GM19455 (cell line): ENCODE measurements around the gene CACNA1S.

Experiments used
- ATAC-seq: cut with Tn5 transposase; IDR thresholded peaks from one replicate; pipeline ENCODE4 v1.9.1; 2021; ENCODE audit not compliant: unreplicated experiment

Gene CACNA1S

DNA sequence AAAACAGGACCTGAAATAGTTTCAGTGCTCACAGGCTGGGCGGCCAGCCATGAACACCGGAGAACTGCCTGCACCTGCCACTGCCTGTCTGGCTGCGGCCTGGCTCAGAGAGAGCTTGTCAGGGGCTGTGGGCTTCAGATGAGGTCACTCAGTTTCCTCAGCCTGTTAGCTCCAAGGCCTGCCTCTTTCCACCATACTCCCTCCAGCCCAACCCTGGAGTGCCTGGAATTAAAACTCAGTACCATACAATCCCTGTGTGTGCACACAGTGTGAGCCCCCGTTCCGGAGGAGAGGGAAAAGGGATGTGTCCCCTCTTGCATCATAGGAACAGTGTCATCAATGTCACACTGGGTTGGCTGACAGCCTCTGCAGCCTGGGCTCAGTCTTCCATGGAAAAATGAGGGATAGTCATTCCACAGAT lies 16.2 kb downstream of the CACNA1S start:
- no peak for ATAC-seq

GRCh38 chr1:201095581-201095980 lies 16.6 kb downstream of the CACNA1S start:
- no peak for ATAC-seq

- no peak for ATAC-seq
Observed at GRCh38 chr1:201094832-201095231, 17.4 kb downstream of the CACNA1S start.

GRCh38 chr1:201093962-201094361 lies 18.3 kb downstream of the CACNA1S start:
- ATAC-seq = no peak

DNA sequence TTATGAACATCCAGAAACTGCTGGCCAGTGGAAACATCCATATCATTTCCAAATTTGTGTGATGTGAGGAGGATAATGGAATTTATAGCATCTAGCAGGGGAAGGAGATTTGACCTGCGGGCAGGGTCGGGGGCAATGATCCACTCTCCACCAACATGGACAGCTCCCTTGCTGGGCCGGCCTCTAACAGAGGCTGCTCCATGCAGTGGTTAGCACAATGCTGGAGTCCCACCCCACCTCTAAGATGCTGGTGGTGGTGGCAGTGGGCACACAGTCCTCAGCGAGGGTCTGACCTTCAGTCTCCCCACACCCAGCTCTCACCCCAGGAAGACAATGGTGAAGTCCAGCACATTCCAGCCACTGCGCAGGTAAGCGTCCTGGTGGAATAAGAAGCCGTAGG lies 18.7 kb downstream of the CACNA1S start:
- ATAC-seq = no peak

- ATAC-seq = no peak
Observed at GRCh38 chr1:201092738-201093137, 19.5 kb downstream of the CACNA1S start.

GRCh38 chr1:201091256-201091655 lies 21.0 kb downstream of the CACNA1S start:
- ATAC-seq = no peak

DNA sequence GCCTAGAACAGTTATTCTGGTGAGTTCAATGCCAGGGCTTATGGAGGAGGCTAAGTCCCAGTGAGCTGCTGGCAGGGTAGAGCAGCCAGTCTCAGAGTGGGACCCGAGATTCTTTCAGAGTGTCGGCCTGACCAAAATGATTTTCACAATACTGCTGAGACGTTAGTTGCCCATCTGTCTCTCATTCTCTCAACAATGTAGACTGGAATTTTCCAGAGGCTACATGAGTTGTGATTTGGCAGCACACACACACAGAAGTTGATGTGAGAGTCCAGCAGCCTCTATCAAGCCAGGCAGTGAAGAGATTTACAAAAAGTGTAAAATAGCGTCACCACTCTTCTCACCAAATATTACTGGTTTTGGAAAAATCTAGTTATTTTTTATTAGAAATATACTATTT lies 21.7 kb downstream of the CACNA1S start:
- ATAC-seq = no peak

GRCh38 chr1:201089596-201089995 lies 22.6 kb downstream of the CACNA1S start:
- no peak for ATAC-seq

GRCh38 chr1:201088901-201089525 lies 23.2 kb downstream of the CACNA1S start:
- ATAC-seq = no peak

- ATAC-seq = no peak
Observed at GRCh38 chr1:201088395-201088794, 23.8 kb downstream of the CACNA1S start.

- ATAC-seq = no peak
Observed at GRCh38 chr1:201085902-201086735, 26.1 kb downstream of the CACNA1S start.

GRCh38 chr1:201084295-201084694 lies 27.9 kb downstream of the CACNA1S start:
- ATAC-seq = no peak

DNA sequence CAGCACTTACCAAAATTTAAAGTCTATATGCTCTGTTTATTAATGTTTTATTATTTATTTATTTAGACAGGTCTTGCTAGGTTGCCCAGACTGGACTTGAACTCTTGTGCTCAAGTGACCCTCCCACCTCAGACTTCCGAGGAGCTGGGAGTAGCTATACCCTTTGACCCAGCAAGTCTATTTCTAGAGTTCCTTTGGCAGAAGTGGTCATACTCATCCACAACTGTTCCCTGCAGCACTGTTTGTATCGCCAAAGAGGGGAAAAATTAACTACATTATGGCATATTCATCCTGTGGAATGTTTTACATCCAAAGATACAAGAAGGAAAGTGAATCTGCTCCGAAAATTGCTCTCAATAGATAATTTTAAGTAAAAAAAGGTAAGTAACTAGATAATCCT lies 28.5 kb downstream of the CACNA1S start:
- ATAC-seq = no peak

DNA sequence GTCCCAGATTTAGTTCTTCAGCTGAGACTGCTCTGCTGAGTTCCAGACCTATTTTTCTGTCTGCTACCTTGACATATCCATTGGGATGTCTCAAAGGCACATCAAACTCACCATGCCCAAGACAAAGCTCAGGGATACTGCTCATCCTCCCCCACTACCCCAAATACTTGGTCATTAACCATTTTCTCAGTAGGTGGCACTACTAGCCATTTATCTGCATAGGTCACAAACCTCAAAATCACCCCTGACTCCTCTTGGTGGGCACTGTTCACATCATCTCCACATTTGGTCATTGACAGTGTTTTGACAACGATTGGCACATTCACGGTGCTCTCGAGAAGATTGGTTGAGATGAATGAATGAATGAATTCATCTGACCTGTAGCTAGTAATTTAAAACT lies 32.1 kb downstream of the CACNA1S start:
- no peak for ATAC-seq

DNA sequence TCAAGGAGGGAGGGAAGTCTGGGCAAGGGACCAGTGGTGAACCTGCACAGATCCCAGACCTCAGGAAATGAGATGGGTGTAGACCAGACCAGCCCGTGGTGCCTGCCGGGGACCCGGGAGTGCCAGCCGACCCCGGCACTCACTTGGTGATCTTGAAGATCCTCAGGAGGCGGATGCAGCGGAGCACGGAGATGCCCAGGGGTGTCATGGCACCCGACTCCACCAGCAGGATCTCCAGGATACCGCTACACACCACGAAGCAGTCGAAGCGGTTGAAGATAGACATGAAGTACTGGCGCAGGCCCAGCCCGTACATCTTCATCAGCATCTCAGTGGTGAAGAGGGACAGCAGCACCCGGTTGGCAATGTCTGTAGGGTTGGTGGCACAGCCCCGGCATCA lies 34.5 kb downstream of the CACNA1S start:
- ATAC-seq = no peak

GRCh38 chr1:201077116-201077515 lies 35.1 kb downstream of the CACNA1S start:
- no peak for ATAC-seq

- ATAC-seq = no peak
Observed at GRCh38 chr1:201076092-201076491, 36.1 kb downstream of the CACNA1S start.

DNA sequence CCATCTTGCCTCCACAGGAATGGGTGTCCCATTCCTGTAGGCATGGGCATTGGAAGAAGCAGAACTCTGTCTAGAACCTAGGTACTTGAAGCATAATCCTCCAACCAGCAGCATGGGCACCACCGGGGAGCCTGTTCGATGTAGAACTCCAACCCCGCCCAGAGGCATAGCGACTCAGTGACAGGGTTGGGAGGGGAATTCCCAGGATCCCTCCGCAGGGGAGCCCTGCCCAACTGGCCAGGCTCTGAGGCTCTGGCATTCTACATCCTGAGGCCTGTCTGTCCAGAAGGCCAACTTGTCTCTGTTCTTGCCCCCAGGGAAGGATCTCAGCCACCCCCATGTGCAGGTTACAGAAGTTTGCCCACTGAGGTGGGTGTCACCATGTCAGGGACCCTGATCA lies 38.2 kb downstream of the CACNA1S start:
- no peak for ATAC-seq

DNA sequence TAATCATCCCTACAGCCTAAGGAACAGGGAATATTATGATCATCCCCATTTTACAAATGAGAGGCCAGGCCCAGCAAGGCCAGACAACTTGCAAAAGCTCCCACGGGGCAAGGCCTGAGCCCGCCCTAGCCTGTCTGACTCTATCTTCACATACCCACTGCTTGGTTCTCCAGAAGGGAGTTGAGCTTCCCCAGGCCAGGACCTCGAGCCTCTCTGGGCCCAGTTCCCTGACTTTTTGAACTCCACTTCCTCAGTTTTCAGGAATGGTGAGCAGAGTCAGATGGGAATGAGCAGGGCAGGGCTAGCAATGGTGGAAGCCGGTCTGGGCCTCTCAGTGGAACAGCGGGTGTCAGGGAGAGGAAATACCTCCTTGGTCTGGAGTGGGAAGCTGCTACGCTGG lies 39.3 kb downstream of the CACNA1S start:
- ATAC-seq = no peak

- no peak for ATAC-seq
Observed at GRCh38 chr1:201072149-201072548, 40.1 kb downstream of the CACNA1S start.

DNA sequence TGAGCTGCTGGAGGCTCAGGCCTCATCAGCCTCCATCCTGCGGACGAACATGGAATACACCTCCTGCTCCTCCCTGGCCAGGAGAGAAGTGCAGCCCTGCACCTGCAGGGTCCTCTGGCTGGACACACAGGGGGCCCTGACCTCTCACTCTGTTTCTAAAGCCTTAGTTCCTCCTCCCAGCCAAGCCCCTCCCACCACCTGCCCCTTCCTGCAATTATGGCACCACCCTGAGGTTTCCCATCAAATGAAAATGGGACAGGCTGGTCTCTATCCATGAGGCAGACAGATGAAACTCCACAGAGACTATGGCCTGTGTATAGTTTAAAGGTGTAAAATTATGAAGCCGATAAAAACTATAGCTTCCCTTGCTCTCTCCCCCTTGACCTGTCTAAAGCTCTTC lies 42.6 kb downstream of the CACNA1S start:
- ATAC-seq = no peak

DNA sequence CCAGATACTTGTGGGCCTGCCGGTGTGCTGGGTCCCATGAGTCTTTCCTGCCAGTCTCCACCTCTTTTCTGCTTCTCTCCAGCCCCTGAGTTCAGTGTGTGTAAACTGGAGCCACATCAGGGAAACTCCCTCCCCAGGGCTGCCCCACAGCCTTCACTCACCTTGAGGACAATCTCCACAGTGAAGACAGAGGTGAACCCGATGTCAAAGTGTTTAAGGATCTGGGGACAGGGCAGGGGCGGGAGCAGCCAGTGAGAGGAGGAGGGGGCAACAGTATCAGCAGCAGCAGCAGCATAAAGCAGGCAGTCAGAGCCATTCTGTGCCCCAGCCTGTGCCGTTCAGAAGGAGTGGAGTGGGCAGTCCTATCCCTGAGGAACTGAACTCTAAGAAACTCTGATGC lies 43.2 kb downstream of the CACNA1S start:
- no peak for ATAC-seq
